IMR-90 (cell line): ENCODE data around the gene TEAD1. TPM values are rescaled to one million over a fixed set of nuclear protein-coding genes. Genes with fewer than 3 reads are reported as not detected.

Experiments
- ATAC-seq: fragments of 200-7000 bp; cut with Tn5 transposase; 2 replicates; pipeline ENCODE4 v1.9.1; 2020; ENCODE audit warnings: low read depth, mild to moderate bottlenecking, moderate library complexity
- BruUV-seq: library from RNA; stranded (reverse); fragments of 400-500 nt; replicated peaks from 2 replicates; lab custom pipeline; 2021; lab: Mats Ljungman, UMichigan
- CTCF ChIA-PET: fragments of 300-600 bp; formaldehyde crosslinking; extraction: SDS; loops from one replicate; lab custom pipeline; 2021; ENCODE audit warnings: antibody characterized with exemption; lab: Yijun Ruan, JAX
- POLR2A ChIA-PET: fragments of 300-600 bp; sonication (Branson Sonifier 250); formaldehyde crosslinking; loops from one replicate; lab custom pipeline; 2022; ENCODE audit warnings: antibody characterized with exemption; ENCODE audit not compliant: unreplicated experiment; lab: Charles Lee
- DNase-seq: peaks from one replicate; pipeline ENCODE4 v3.0.0; 2013
- H2AFZ ChIP-seq: replicated peaks from 2 replicates; pipeline ENCODE3; 2013; ENCODE audit warnings: low read length, mild to moderate bottlenecking; ENCODE audit not compliant: poor library complexity
- H2AK5ac ChIP-seq: 2 replicates; pipeline ENCODE4 v1.6.1; 2013; ENCODE audit warnings: low read depth, low read length, inconsistent platforms
- H2AK9ac ChIP-seq: replicated peaks from 2 replicates; pipeline ENCODE3; 2013; ENCODE audit warnings: mild to moderate bottlenecking, low read depth, low read length, moderate library complexity; ENCODE audit not compliant: poor library complexity
- H2BK120ac ChIP-seq: 2 replicates; pipeline ENCODE4 v1.6.1; 2013; ENCODE audit warnings: low read depth, low read length, inconsistent platforms
- H2BK15ac ChIP-seq: 3 replicates; pipeline ENCODE4 v1.6.1; 2013; ENCODE audit warnings: low read depth, low read length, inconsistent platforms
- H2BK20ac ChIP-seq: 2 replicates; pipeline ENCODE4 v1.6.1; 2013; ENCODE audit warnings: low read depth, mild to moderate bottlenecking, inconsistent platforms, low read length, moderate library complexity
- H2BK5ac ChIP-seq: 2 replicates; pipeline ENCODE4 v1.6.1; 2013; ENCODE audit warnings: mild to moderate bottlenecking, low read depth, low read length, inconsistent platforms; ENCODE audit not compliant: poor library complexity, severe bottlenecking
- H3K14ac ChIP-seq: replicated peaks from 2 replicates; pipeline ENCODE4 v1.6.1; 2013; ENCODE audit warnings: low read depth, low read length, inconsistent platforms
- H3K18ac ChIP-seq: 2 replicates; pipeline ENCODE4 v1.6.1; 2013; ENCODE audit warnings: low read depth, low read length, control low read depth
- H3K23ac ChIP-seq: 2 replicates; pipeline ENCODE4 v1.6.1; 2013; ENCODE audit warnings: low read depth, low read length, inconsistent platforms
- H3K27ac ChIP-seq: 2 replicates; pipeline ENCODE4 v1.5.1; 2013; ENCODE audit warnings: mild to moderate bottlenecking, control low read depth, low read length; ENCODE audit not compliant: insufficient read depth
- H3K27me3 ChIP-seq: 2 replicates; pipeline ENCODE4 v1.6.1; 2013; ENCODE audit warnings: low read length; ENCODE audit not compliant: control insufficient read depth, insufficient read depth
- H3K36me3 ChIP-seq: 2 replicates; pipeline ENCODE4 v1.6.1; 2013; ENCODE audit warnings: low read length, mixed read lengths; ENCODE audit not compliant: control insufficient read depth, insufficient read depth
- H3K4ac ChIP-seq: 2 replicates; pipeline ENCODE4 v1.6.1; 2013; ENCODE audit warnings: low read depth, low read length, inconsistent platforms
- H3K4me1 ChIP-seq: 2 replicates; pipeline ENCODE4 v1.6.1; 2013; ENCODE audit warnings: low read length, mixed read lengths; ENCODE audit not compliant: control insufficient read depth, insufficient read depth
- H3K4me2 ChIP-seq: 2 replicates; pipeline ENCODE4 v1.6.1; 2013; ENCODE audit warnings: low read depth, mild to moderate bottlenecking, control low read depth, low read length, moderate library complexity
- H3K4me3 ChIP-seq: 2 replicates; pipeline ENCODE4 v1.5.1; 2013; ENCODE audit warnings: low read depth, mild to moderate bottlenecking, control low read depth, low read length, moderate library complexity; ENCODE audit not compliant: insufficient read depth
- H3K56ac ChIP-seq: 2 replicates; pipeline ENCODE4 v1.6.1; 2013; ENCODE audit warnings: low read length, inconsistent platforms; ENCODE audit not compliant: insufficient read depth; ENCODE audit errors: extremely low read depth
- H3K79me1 ChIP-seq, 2 experiments: 2 replicates each; pipeline ENCODE4 v1.6.1; 2013; ENCODE audit warnings: low read length in 2 of 2, inconsistent platforms in 1 of 2, low read depth in 1 of 2
- H3K9ac ChIP-seq: 2 replicates; pipeline ENCODE4 v1.6.1; 2013; ENCODE audit warnings: low read depth, low read length, control low read depth
- H3K9me1 ChIP-seq: 2 replicates; pipeline ENCODE4 v1.6.1; 2013; ENCODE audit warnings: low read length, inconsistent platforms; ENCODE audit not compliant: insufficient read depth
- H3K9me3 ChIP-seq: 2 replicates; pipeline ENCODE4 v1.6.1; 2013; ENCODE audit warnings: low read length; ENCODE audit not compliant: control insufficient read depth, insufficient read depth
- H4K20me1 ChIP-seq: 2 replicates; pipeline ENCODE4 v1.6.1; 2013; ENCODE audit warnings: low read length, inconsistent platforms; ENCODE audit not compliant: insufficient read depth
- H4K5ac ChIP-seq: 2 replicates; pipeline ENCODE4 v1.6.1; 2013; ENCODE audit warnings: mild to moderate bottlenecking, low read depth, low read length, control low read depth
- H4K8ac ChIP-seq, 2 experiments: 2 replicates each; pipeline ENCODE4 v1.6.1; 2013; ENCODE audit warnings: low read depth in 2 of 2, low read length in 2 of 2, control low read depth in 1 of 2, inconsistent platforms in 1 of 2
- H4K91ac ChIP-seq: 2 replicates; pipeline ENCODE4 v1.6.1; 2013; ENCODE audit warnings: low read depth, low read length, inconsistent platforms; ENCODE audit not compliant: insufficient read depth
- BHLHE40 ChIP-seq: fragments of 150-350 bp; IDR thresholded peaks from 2 replicates; pipeline ENCODE4 v1.6.1; 2016; ENCODE audit warnings: mild to moderate bottlenecking, low read depth, low read length
- CEBPB ChIP-seq: IDR thresholded peaks from 2 replicates; pipeline ENCODE4 v1.6.1; 2012; ENCODE audit warnings: low read depth, low read length, improper control_type of control experiment
- CHD1 ChIP-seq: IDR thresholded peaks from 2 replicates; pipeline ENCODE4 v1.6.1; 2012; ENCODE audit warnings: low read depth, low read length, improper control_type of control experiment
- CTCF ChIP-seq: conservative IDR thresholded peaks from 2 replicates; pipeline ENCODE4 v1.5.1; 2012; ENCODE audit warnings: mild to moderate bottlenecking, low read depth, low read length, improper control_type of control experiment
- FOS ChIP-seq: fragments of 150-350 bp; IDR thresholded peaks from 2 replicates; pipeline ENCODE4 v1.6.1; 2016; ENCODE audit warnings: low read depth, low read length
- MAFK ChIP-seq: IDR thresholded peaks from 2 replicates; pipeline ENCODE4 v1.6.1; 2012; ENCODE audit warnings: low read depth, low read length, improper control_type of control experiment
- MXI1 ChIP-seq: IDR thresholded peaks from 2 replicates; pipeline ENCODE4 v1.6.1; 2012; ENCODE audit warnings: low read depth, mild to moderate bottlenecking, low read length, moderate library complexity, borderline replicate concordance
- NFE2L2 ChIP-seq: fragments of 150-350 bp; IDR thresholded peaks from 2 replicates; pipeline ENCODE4 v1.6.1; 2016; ENCODE audit warnings: low read depth, mild to moderate bottlenecking, low read length
- RAD21 ChIP-seq: IDR thresholded peaks from 2 replicates; pipeline ENCODE4 v1.6.1; 2012; ENCODE audit warnings: low read length, improper control_type of control experiment
- SMC3 ChIP-seq: fragments of 150-350 bp; IDR thresholded peaks from 2 replicates; pipeline ENCODE4 v1.6.1; 2016; ENCODE audit warnings: low read depth, mild to moderate bottlenecking, antibody characterized with exemption, low read length, moderate library complexity
- USF2 ChIP-seq: fragments of 150-350 bp; IDR thresholded peaks from 2 replicates; pipeline ENCODE4 v1.6.1; 2017; ENCODE audit warnings: mild to moderate bottlenecking, antibody characterized with exemption, low read length, low read depth
- WGBS, 2 experiments: methylation state at CpG; one replicate each; pipeline versions ENCODE4 v1.1.5 to v1.1.7; 2013; ENCODE audit warnings: missing lambda C conversion rate in 2 of 2; ENCODE audit not compliant: insufficient read length in 1 of 2; ENCODE audit errors: extremely low coverage in 2 of 2; 5-methylcytosine and 5-hydroxymethylcytosine counted together
- dilution Hi-C: fragments of 300-500 bp; cut with HindIII; formaldehyde crosslinking; loops from one replicate; pipeline ENCODE4 v1.14.3; 2018; ENCODE audit warnings: low sequenced_read_pairs; ENCODE audit not compliant: unreplicated experiment
- in situ Hi-C: fragments of 300-500 bp; cut with MboI; formaldehyde crosslinking; loops from 3 replicates; pipeline ENCODE4 v1.14.3; 2019; ENCODE audit warnings: low sequenced_read_pairs, inconsistent platforms, mixed read lengths
- intact Hi-C: fragments of 100-400 bp; cut with micrococcal nuclease; formaldehyde crosslinking; loops from 2 replicates; pipeline ENCODE4 v1.10.0; 2022
- polyA plus RNA-seq, 3 experiments: library from polyadenylated mRNA; depleted of rRNA; stranded (reverse); fragments of >200 nt; gene quantifications; 2 replicates each; pipeline ENCODE4 v1.2.3, GENCODE V29; 2012; ENCODE audit warnings: low replicate concordance in 1 of 3
- total RNA-seq: library from RNA; depleted of rRNA; stranded (reverse); fragments of >200 nt; gene quantifications from 2 replicates; pipeline ENCODE4 v1.2.3, GENCODE V29; 2012

The TEAD1 gene
- total and polyA plus RNA-seq, 2 of the 4 experiments (the other 2 are of a cell fraction) = 51.8 to 69.2 TPM

DNA sequence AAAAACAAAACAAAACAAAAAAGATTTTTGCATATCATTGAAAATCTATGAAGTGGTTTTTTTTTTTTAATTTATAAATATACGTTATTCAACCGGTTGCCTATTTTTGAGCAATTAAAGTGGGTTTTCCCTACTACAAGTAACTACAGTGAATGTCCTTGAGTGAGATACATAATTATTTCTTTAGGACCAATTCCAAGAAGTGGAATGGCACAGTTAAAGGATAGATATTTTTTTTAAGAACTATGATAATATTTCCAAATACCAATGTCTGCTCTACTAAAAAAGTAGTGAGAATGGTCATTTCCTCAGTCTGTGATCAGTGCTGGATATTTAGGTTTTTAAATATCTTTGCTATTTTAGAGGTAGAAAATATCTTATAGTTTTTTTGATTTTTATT is 118.8 kb downstream of the TEAD1 start:
- WGBS, 2 experiments = no CpG with 5 or more reads among the region's 2 CpGs
- Histone ChIP-seq H4K91ac (no peak overlapping the region), H3K4me2 (no peak overlapping the region), H3K23ac (no peak overlapping the region), H3K36me3 (peaks cover 21% of the 10 kb centered on the region), H3K4ac (no peak overlapping the region), H4K20me1 (peaks cover 74% of the 10 kb centered on the region), H2BK5ac (no peak overlapping the region), H3K14ac (no peak overlapping the region), H2BK15ac (no peak overlapping the region), H3K27me3 (no peaks in the 10 kb centered on the region), H3K18ac (no peak overlapping the region), H3K9me3 (no peaks in the 10 kb centered on the region), H3K9me1 (peaks cover 34% of the 10 kb centered on the region), H3K56ac (no peak overlapping the region), H3K4me1 (peaks cover 12% of the 10 kb centered on the region), H3K4me3 (no peak overlapping the region), H3K27ac (no peak overlapping the region), H4K8ac (no peak overlapping the region), H2AK9ac (no peak overlapping the region), H2AK5ac (no peak overlapping the region), H2AFZ (no peak overlapping the region), H2BK120ac (no peak overlapping the region), H4K5ac (no peak overlapping the region), H3K9ac (no peak overlapping the region), H3K79me1 (peaks cover 43 to 85% of the 10 kb centered on the region in 2 experiments), H2BK20ac (no peak overlapping the region)
- intact Hi-C loops = no loop called here
- ChIA-PET CTCF (interaction anchor here (0.6 to 0.7 kb wide), 2 partner anchors 22 to 503 kb away, joined by 3 read pairs; no protein-coding TSS in a partner anchor), POLR2A (no interaction called here)
- in situ Hi-C loops = no loop called here
- dilution Hi-C loops = no loop called here
- TF ChIP-seq MXI1 = no peak
- no peak for TF ChIP-seq BHLHE40
- TF ChIP-seq CEBPB = no peak
- TF ChIP-seq SMC3 = no peak
- no peak for TF ChIP-seq MAFK
- no peak for TF ChIP-seq RAD21
- TF ChIP-seq USF2 = no peak
- TF ChIP-seq CTCF = no peak
- TF ChIP-seq NFE2L2 = no peak
- no peak for TF ChIP-seq CHD1
- no peak for TF ChIP-seq FOS
- DNase-seq (no peak), ATAC-seq (no peak)
- no TSS peak for BruUV-seq
